AG10803 (cell line): ENCODE data around the gene RNF145.

ENCODE experiments used
- DNase-seq: peaks from one replicate; pipeline ENCODE4 v3.0.0; 2010; ENCODE audit warnings: low read depth
- H3K4me3 ChIP-seq: 2 replicates; pipeline ENCODE4 v1.5.1; 2011; ENCODE audit warnings: mild to moderate bottlenecking, low read length, control low read depth
- TF ChIP-seq, protein P1 (sequence below): conservative IDR thresholded peaks from 2 replicates; pipeline ENCODE4 v1.5.1; 2011; ENCODE audit warnings: mild to moderate bottlenecking, low read length, control low read depth, inconsistent platforms

The RNF145 gene

DNA sequence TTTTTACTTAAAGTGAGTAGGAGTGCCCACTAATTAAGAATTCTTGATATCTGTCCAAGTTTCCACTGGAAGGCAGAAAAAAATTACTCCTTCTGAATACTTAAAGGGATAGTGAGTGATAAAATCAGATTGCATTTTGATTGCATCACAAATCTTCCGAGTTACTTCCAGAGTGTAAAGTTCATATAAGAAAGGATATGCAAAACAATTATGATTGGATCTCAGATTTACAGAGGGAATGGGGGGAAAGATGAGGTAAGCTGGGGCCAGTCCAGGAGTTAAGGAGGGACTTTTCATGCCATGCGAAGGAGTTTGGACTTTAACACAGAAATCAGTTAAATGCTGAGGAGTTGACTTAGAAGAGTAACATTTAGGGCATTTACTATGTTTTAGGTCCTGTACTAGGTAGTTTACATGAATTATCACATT lies 9.3 kb upstream of the RNF145 start:
- peak; percentile 58 for DNase-seq
- no peak overlapping the region for H3K4me3 ChIP-seq
- TF ChIP-seq, protein P1, sequence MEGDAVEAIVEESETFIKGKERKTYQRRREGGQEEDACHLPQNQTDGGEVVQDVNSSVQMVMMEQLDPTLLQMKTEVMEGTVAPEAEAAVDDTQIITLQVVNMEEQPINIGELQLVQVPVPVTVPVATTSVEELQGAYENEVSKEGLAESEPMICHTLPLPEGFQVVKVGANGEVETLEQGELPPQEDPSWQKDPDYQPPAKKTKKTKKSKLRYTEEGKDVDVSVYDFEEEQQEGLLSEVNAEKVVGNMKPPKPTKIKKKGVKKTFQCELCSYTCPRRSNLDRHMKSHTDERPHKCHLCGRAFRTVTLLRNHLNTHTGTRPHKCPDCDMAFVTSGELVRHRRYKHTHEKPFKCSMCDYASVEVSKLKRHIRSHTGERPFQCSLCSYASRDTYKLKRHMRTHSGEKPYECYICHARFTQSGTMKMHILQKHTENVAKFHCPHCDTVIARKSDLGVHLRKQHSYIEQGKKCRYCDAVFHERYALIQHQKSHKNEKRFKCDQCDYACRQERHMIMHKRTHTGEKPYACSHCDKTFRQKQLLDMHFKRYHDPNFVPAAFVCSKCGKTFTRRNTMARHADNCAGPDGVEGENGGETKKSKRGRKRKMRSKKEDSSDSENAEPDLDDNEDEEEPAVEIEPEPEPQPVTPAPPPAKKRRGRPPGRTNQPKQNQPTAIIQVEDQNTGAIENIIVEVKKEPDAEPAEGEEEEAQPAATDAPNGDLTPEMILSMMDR: no peak

DNA sequence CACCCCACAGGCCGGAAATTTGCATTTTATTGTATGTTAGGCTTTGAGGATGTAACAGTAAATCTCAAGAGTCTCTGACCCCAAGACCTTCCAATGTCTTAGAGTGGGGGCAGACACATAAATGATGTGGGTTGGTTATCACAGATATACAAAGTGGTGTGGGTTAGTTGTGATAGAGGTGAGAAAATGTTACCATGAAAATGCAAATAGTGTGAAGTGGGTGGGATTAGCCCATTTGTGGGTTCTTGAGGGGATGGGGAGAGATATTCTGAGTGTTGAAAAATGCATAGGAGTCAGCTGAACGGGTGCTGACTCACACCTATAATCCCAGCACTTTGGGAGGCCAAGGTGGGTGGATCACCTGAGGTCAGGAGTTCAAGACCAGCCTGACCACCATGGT lies 7.9 kb upstream of the RNF145 start:
- no peak overlapping the region for H3K4me3 ChIP-seq
- TF ChIP-seq, protein P1: no peak
- DNase-seq: no peak

GRCh38 chr5:159216454-159216853 lies 7.1 kb upstream of the RNF145 start:
- DNase-seq: no peak
- H3K4me3 ChIP-seq: no peak overlapping the region
- TF ChIP-seq, protein P1: no peak

GRCh38 chr5:159215886-159216285 lies 6.5 kb upstream of the RNF145 start:
- TF ChIP-seq, protein P1: no peak
- no peak overlapping the region for H3K4me3 ChIP-seq
- no peak for DNase-seq

- no peak for DNase-seq
- TF ChIP-seq, protein P1: no peak
- no peak overlapping the region for H3K4me3 ChIP-seq
Measured at GRCh38 chr5:159214486-159215271, 5.3 kb upstream of the RNF145 start.

DNA sequence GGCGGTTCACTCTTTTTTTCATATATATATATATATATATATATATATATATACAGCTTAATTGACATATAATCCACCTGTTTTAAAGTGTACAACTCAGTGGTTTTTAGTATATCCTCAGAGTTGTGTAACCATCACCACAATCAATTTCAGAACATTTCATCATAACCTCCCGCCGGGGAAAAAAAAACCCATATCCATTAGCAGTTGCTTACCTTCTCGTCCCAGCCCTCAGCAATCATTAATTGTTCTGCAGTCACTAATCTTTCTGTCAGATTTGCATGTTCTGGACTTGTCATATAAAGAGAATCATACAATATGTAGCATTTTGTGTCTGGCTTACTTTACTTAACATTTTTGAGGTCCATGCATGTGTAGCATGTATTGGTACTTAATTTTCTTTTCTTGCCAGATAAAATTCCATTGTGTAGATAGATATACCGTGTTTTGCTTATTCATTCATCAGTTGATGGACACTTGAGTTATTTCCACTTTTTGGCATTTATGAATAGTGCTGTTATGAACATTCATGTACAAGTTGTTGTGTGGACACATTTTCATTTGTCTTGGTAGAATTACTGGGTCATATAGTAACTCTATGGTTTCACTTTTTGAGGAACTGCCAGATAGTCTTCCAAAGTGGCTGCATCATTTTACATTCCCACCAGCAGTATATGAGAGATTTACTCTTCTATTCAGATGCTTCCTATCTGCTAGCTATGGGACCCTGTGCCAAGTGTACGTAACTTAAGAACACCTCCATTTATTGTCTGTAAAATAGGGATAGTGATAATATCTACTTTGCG lies 3.5 kb upstream of the RNF145 start:
- TF ChIP-seq, protein P1: no peak
- H3K4me3 ChIP-seq: no peak overlapping the region
- no peak for DNase-seq
